ENCODE data around the gene GALNT15. TPM values are rescaled to one million over a fixed set of nuclear protein-coding genes. Genes with fewer than 3 reads are reported as not detected.

GALNT15 gene
- total RNA-seq, 8 experiments from 2014 or later = 0.23 to 41.3 (median 0.70) TPM; not detected in 1

- in situ Hi-C loops (cut with MboI; ENCODE audit: low pct_unique_long_range_greater_than_20kb in 2 of 9, low sequenced_read_pairs in 9 of 9, unreplicated experiment in 9 of 9) = loop anchor here in 1 of 9 experiments (10.0 kb wide), 1 partner anchor 119 kb away; no protein-coding TSS in a partner anchor
- Histone ChIP-seq H3K4me1 (replicated peaks in 1 of 2) (no peaks in the 10 kb centered on the region), H3K27ac (no peak overlapping the region), H3K4me3 (no peak overlapping the region)
- 64 to 100% (median 72%) methylated on average over 1 to 5 of the region's 5 CpGs; no CpG with 5 or more reads in 1 of the 10 experiments for WGBS, 10 experiments
- no peak for ATAC-seq (replicated peaks in 6 of 8)
Observed at GRCh38 chr3:16173283-16174025, 1.0 kb upstream of the GALNT15 start.

GRCh38 chr3:16174026-16174355 is 489 bp upstream of the GALNT15 start:
- Histone ChIP-seq H3K4me3 (no peak overlapping the region), H3K4me1 (replicated peaks in 1 of 2) (no peaks in the 10 kb centered on the region), H3K27ac (no peak overlapping the region)
- 38 to 75% methylated on average over 1 of the region's 1 CpG; no CpG with 5 or more reads in 8 of the 10 experiments for WGBS, 10 experiments
- in situ Hi-C loops (cut with MboI; ENCODE audit: low pct_unique_long_range_greater_than_20kb in 2 of 9, low sequenced_read_pairs in 9 of 9, unreplicated experiment in 9 of 9) = loop anchor here in 1 of 9 experiments (10.0 kb wide), 1 partner anchor 119 kb away; no protein-coding TSS in a partner anchor
- ATAC-seq (replicated peaks in 6 of 8) = peak in 1 of 8 experiments; percentile 6

GRCh38 chr3:16174976-16175901 is 759 bp downstream of the GALNT15 start:
- ATAC-seq (replicated peaks in 6 of 8) = no peak

GRCh38 chr3:16176391-16177030 is 2.0 kb downstream of the GALNT15 start:
- no peak overlapping the region for H3K4me3 ChIP-seq
- in situ Hi-C loops (cut with MboI; ENCODE audit: low pct_unique_long_range_greater_than_20kb in 2 of 9, low sequenced_read_pairs in 9 of 9, unreplicated experiment in 9 of 9) = loop anchor here in 3 of 9 experiments (10.0 to 25.0 kb wide), 3 partner anchors 114 to 339 kb away; no protein-coding TSS in a partner anchor
- H3K27ac ChIP-seq = no peak overlapping the region
- WGBS, 10 experiments = 28 to 84% (median 76%) methylated on average over 1 to 3 of the region's 6 CpGs; no CpG with 5 or more reads in 5 of the 10 experiments
- ATAC-seq (replicated peaks in 6 of 8) = peak in 2 of 8 experiments; percentile 15 to 69
- no peaks in the 10 kb centered on the region for H3K4me1 ChIP-seq (replicated peaks in 1 of 2)

More at GRCh38 chr3:16174976-16175901, 759 bp downstream of the GALNT15 start:
- no peaks in the 10 kb centered on the region for H3K4me1 ChIP-seq (replicated peaks in 1 of 2)
- H3K4me3 ChIP-seq = no peak overlapping the region
- in situ Hi-C loops (cut with MboI; ENCODE audit: low pct_unique_long_range_greater_than_20kb in 2 of 9, low sequenced_read_pairs in 9 of 9, unreplicated experiment in 9 of 9) = loop anchor here in 3 of 9 experiments (10.0 to 25.0 kb wide), 3 partner anchors 113 to 338 kb away; no protein-coding TSS in a partner anchor
- no peak overlapping the region for H3K27ac ChIP-seq
- WGBS, 10 experiments = 43 to 87% (median 79%) methylated on average over 1 to 11 of the region's 19 CpGs; no CpG with 5 or more reads in 3 of the 10 experiments

GRCh38 chr3:16177382-16177781 is 2.9 kb downstream of the GALNT15 start:
- peak in 1 of 8 experiments; percentile 59 for ATAC-seq (replicated peaks in 6 of 8)
- Histone ChIP-seq H3K4me3 (no peak overlapping the region), H3K4me1 (replicated peaks in 1 of 2) (no peaks in the 10 kb centered on the region), H3K27ac (no peak overlapping the region)
- in situ Hi-C loops (cut with MboI; ENCODE audit: low pct_unique_long_range_greater_than_20kb in 2 of 9, low sequenced_read_pairs in 9 of 9, unreplicated experiment in 9 of 9) = loop anchor here in 3 of 9 experiments (10.0 to 25.0 kb wide), 3 partner anchors 115 to 340 kb away; no protein-coding TSS in a partner anchor
- WGBS, 10 experiments = 10 to 86% (median 80%) methylated on average over 1 to 3 of the region's 4 CpGs; no CpG with 5 or more reads in 3 of the 10 experiments

GRCh38 chr3:16177962-16178627 is 3.6 kb downstream of the GALNT15 start:
- Histone ChIP-seq H3K27ac (no peak overlapping the region), H3K4me1 (replicated peaks in 1 of 2) (no peaks in the 10 kb centered on the region), H3K4me3 (no peak overlapping the region)
- in situ Hi-C loops (cut with MboI; ENCODE audit: low pct_unique_long_range_greater_than_20kb in 2 of 9, low sequenced_read_pairs in 9 of 9, unreplicated experiment in 9 of 9) = loop anchor here in 3 of 9 experiments (10.0 to 25.0 kb wide), 3 partner anchors 116 to 341 kb away; no protein-coding TSS in a partner anchor
- ATAC-seq (replicated peaks in 6 of 8) = peak; percentile 64 to 96 (median 90)
- WGBS, 10 experiments = 11 to 90% (median 44%) methylated on average over 2 to 16 of the region's 22 CpGs; no CpG with 5 or more reads in 1 of the 10 experiments

- peak in 2 of 8 experiments; percentile 4 to 12 for ATAC-seq (replicated peaks in 6 of 8)
- Histone ChIP-seq H3K27ac (no peak overlapping the region), H3K4me3 (no peak overlapping the region), H3K4me1 (replicated peaks in 1 of 2) (no peaks in the 10 kb centered on the region)
- in situ Hi-C loops (cut with MboI; ENCODE audit: low pct_unique_long_range_greater_than_20kb in 2 of 9, low sequenced_read_pairs in 9 of 9, unreplicated experiment in 9 of 9) = loop anchor here in 3 of 9 experiments (10.0 to 25.0 kb wide), 3 partner anchors 116 to 341 kb away; no protein-coding TSS in a partner anchor
- 57 to 93% (median 79%) methylated on average over 3 to 6 of the region's 9 CpGs; no CpG with 5 or more reads in 5 of the 10 experiments for WGBS, 10 experiments
Observed at GRCh38 chr3:16178628-16178988, 4.1 kb downstream of the GALNT15 start.

- no peak overlapping the region for H3K27ac ChIP-seq
- no peaks in the 10 kb centered on the region for H3K4me1 ChIP-seq (replicated peaks in 1 of 2)
- in situ Hi-C loops (cut with MboI; ENCODE audit: low pct_unique_long_range_greater_than_20kb in 2 of 9, low sequenced_read_pairs in 9 of 9, unreplicated experiment in 9 of 9) = loop anchor here in 3 of 9 experiments (10.0 to 25.0 kb wide), 3 partner anchors 117 to 342 kb away; no protein-coding TSS in a partner anchor
- ATAC-seq (replicated peaks in 6 of 8) = no peak
- whole genome bisulfite sequencing, 10 experiments = 77 to 100% methylated on average over 1 to 2 of the region's 2 CpGs; no CpG with 5 or more reads in 8 of the 10 experiments
- H3K4me3 ChIP-seq = no peak overlapping the region
Observed at GRCh38 chr3:16179261-16179660, 4.8 kb downstream of the GALNT15 start.

GRCh38 chr3:16179771-16180736 is 5.6 kb downstream of the GALNT15 start:
- WGBS, 10 experiments = 45 to 91% (median 70%) methylated on average over 3 to 8 of the region's 15 CpGs; no CpG with 5 or more reads in 2 of the 10 experiments
- no peak overlapping the region for H3K27ac ChIP-seq
- H3K4me3 ChIP-seq = no peak overlapping the region
- in situ Hi-C loops (cut with MboI; ENCODE audit: low pct_unique_long_range_greater_than_20kb in 2 of 9, low sequenced_read_pairs in 9 of 9, unreplicated experiment in 9 of 9) = loop anchor here in 3 of 9 experiments (10.0 to 25.0 kb wide), 3 partner anchors 118 to 343 kb away; no protein-coding TSS in a partner anchor
- no peak for ATAC-seq (replicated peaks in 6 of 8)
- no peaks in the 10 kb centered on the region for H3K4me1 ChIP-seq (replicated peaks in 1 of 2)

GRCh38 chr3:16180737-16181134 is 6.3 kb downstream of the GALNT15 start:
- Histone ChIP-seq H3K4me1 (replicated peaks in 1 of 2) (no peaks in the 10 kb centered on the region), H3K4me3 (no peak overlapping the region), H3K27ac (no peak overlapping the region)
- in situ Hi-C loops (cut with MboI; ENCODE audit: low pct_unique_long_range_greater_than_20kb in 2 of 9, low sequenced_read_pairs in 9 of 9, unreplicated experiment in 9 of 9) = loop anchor here in 2 of 9 experiments (25.0 kb wide), 2 partner anchors 118 to 343 kb away; no protein-coding TSS in a partner anchor
- 43 to 100% (median 93%) methylated on average over 1 to 3 of the region's 3 CpGs; no CpG with 5 or more reads in 1 of the 10 experiments for WGBS, 10 experiments
- no peak for ATAC-seq (replicated peaks in 6 of 8)

- no peak overlapping the region for H3K4me3 ChIP-seq
- H3K4me1 ChIP-seq (replicated peaks in 1 of 2) = no peaks in the 10 kb centered on the region
- in situ Hi-C loops (cut with MboI; ENCODE audit: low pct_unique_long_range_greater_than_20kb in 2 of 9, low sequenced_read_pairs in 9 of 9, unreplicated experiment in 9 of 9) = loop anchor here in 2 of 9 experiments (25.0 kb wide), 2 partner anchors 119 to 344 kb away; no protein-coding TSS in a partner anchor
- WGBS, 10 experiments = 14 to 87% (median 60%) methylated on average over 1 to 6 of the region's 6 CpGs; no CpG with 5 or more reads in 5 of the 10 experiments
- no peak overlapping the region for H3K27ac ChIP-seq
- no peak for ATAC-seq (replicated peaks in 6 of 8)
Observed at GRCh38 chr3:16181361-16181760, 6.9 kb downstream of the GALNT15 start.

Measured in motor neuron (in vitro differentiated cells).